ENCODE measurements around the gene MAB21L2.
A peak's percentile ranks its signal among the peaks of the same experiment; 100 is the strongest.

The MAB21L2 gene

GRCh38 chr4:150569384-150569987 lies 12.5 kb upstream of the MAB21L2 start:
- Histone ChIP-seq H3K4me3 (ENCODE audit: low read depth, low read length, poor library complexity, severe bottlenecking) (no peak overlapping the region), H3K27ac (ENCODE audit: low read depth, low read length, poor library complexity, severe bottlenecking) (no peak overlapping the region), H3F3A (ENCODE audit: insufficient read depth, low read length) (no peaks in the 10 kb centered on the region), H3K36me3 (ENCODE audit: insufficient read depth, low read length) (no peaks in the 10 kb centered on the region; the same call in 1 of the 2 replicates), H3K9ac (ENCODE audit: low read length) (no peak overlapping the region), H3K9me2 (ENCODE audit: low read depth, low read length) (no peaks in the 10 kb centered on the region), H4K20me1 (ENCODE audit: insufficient read depth, low read length) (no peaks in the 10 kb centered on the region), H3K4me2 (ENCODE audit: low read length) (no peak overlapping the region), H3K4me1 (ENCODE audit: insufficient read depth, low read length, severe bottlenecking) (peaks cover 20% of the 10 kb centered on the region), H2AFZ (ENCODE audit: low read length) (no peak overlapping the region), H3K79me2 (ENCODE audit: insufficient read depth, low read length) (no peaks in the 10 kb centered on the region), H3K9me3 (ENCODE audit: low read length) (no peaks in the 10 kb centered on the region), H3K27me3 (ENCODE audit: insufficient read depth, low read length) (no peaks in the 10 kb centered on the region)
- TF ChIP-seq EZH2 (IDR thresholded peaks at IDR 0.05; ENCODE audit: borderline replicate concordance, low read length) (no peak), CTCF (IDR thresholded peaks at IDR 0.05; ENCODE audit: low read length) (no peak)

GRCh38 chr4:150569998-150570535 lies 11.9 kb upstream of the MAB21L2 start:
- H3K4me3 ChIP-seq (ENCODE audit: low read depth, low read length, poor library complexity, severe bottlenecking): no peak overlapping the region
- H3K27me3 ChIP-seq (ENCODE audit: insufficient read depth, low read length): no peaks in the 10 kb centered on the region
- H3K79me2 ChIP-seq (ENCODE audit: insufficient read depth, low read length): no peaks in the 10 kb centered on the region
- no peak overlapping the region for H3K27ac ChIP-seq (ENCODE audit: low read depth, low read length, poor library complexity, severe bottlenecking)
- no peaks in the 10 kb centered on the region; the same call in 1 of the 2 replicates for H3K36me3 ChIP-seq (ENCODE audit: insufficient read depth, low read length)
- no peak overlapping the region for H3K9ac ChIP-seq (ENCODE audit: low read length)
- H3K9me3 ChIP-seq (ENCODE audit: low read length): no peaks in the 10 kb centered on the region
- no peaks in the 10 kb centered on the region for H3K9me2 ChIP-seq (ENCODE audit: low read depth, low read length)
- no peak overlapping the region for H3K4me2 ChIP-seq (ENCODE audit: low read length)
- TF ChIP-seq EZH2 (IDR thresholded peaks at IDR 0.05; ENCODE audit: borderline replicate concordance, low read length): no peak
- no peak for TF ChIP-seq CTCF (IDR thresholded peaks at IDR 0.05; ENCODE audit: low read length)
- no peak overlapping the region for H2AFZ ChIP-seq (ENCODE audit: low read length)
- no peaks in the 10 kb centered on the region for H3F3A ChIP-seq (ENCODE audit: insufficient read depth, low read length)
- no peaks in the 10 kb centered on the region for H4K20me1 ChIP-seq (ENCODE audit: insufficient read depth, low read length)
- peaks cover 20% of the 10 kb centered on the region for H3K4me1 ChIP-seq (ENCODE audit: insufficient read depth, low read length, severe bottlenecking)

DNA sequence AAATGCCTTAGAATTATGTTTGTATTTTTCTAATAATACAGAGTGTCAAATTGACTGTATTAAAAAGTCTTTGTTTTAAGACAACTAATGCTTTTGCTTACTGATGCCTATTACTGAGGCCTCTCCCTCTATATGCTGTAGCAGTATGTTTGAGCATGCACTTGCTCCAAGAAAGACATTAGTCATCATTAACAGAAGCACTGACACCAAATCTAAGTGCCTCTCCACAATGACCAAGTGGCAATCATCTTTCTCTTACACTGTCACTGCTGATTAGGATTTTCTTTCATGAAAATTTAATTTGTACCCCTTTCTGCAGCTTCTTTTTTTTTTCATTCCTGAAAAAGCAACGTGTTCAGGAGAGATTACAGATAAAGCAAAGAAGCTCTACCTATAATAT lies 11.1 kb upstream of the MAB21L2 start:
- no peaks in the 10 kb centered on the region for H3K9me3 ChIP-seq (ENCODE audit: low read length)
- no peak overlapping the region for H3K9ac ChIP-seq (ENCODE audit: low read length)
- no peaks in the 10 kb centered on the region for H3K27me3 ChIP-seq (ENCODE audit: insufficient read depth, low read length)
- TF ChIP-seq CTCF (IDR thresholded peaks at IDR 0.05; ENCODE audit: low read length) (no peak), EZH2 (IDR thresholded peaks at IDR 0.05; ENCODE audit: borderline replicate concordance, low read length) (no peak)
- H3K4me2 ChIP-seq (ENCODE audit: low read length): no peak overlapping the region
- H3F3A ChIP-seq (ENCODE audit: insufficient read depth, low read length): no peaks in the 10 kb centered on the region
- H3K27ac ChIP-seq (ENCODE audit: low read depth, low read length, poor library complexity, severe bottlenecking): peak overlapping the region; percentile 9
- H3K36me3 ChIP-seq (ENCODE audit: insufficient read depth, low read length): no peaks in the 10 kb centered on the region
- peaks cover 20% of the 10 kb centered on the region for H3K4me1 ChIP-seq (ENCODE audit: insufficient read depth, low read length, severe bottlenecking)
- no peak overlapping the region for H3K4me3 ChIP-seq (ENCODE audit: low read depth, low read length, poor library complexity, severe bottlenecking)
- no peaks in the 10 kb centered on the region for H3K79me2 ChIP-seq (ENCODE audit: insufficient read depth, low read length)
- H4K20me1 ChIP-seq (ENCODE audit: insufficient read depth, low read length): no peaks in the 10 kb centered on the region
- no peaks in the 10 kb centered on the region for H3K9me2 ChIP-seq (ENCODE audit: low read depth, low read length)
- H2AFZ ChIP-seq (ENCODE audit: low read length): no peak overlapping the region
